OCI-LY1 (cell line): ENCODE data around the gene MYO5B.

Source experiments
- H2AFZ ChIP-seq: fragments of 200-600 bp; sonication (generic), shearing (Covaris generic); 2 replicates; pipeline ENCODE4 v1.6.0; 2014; ENCODE audit warnings: antibody characterized with exemption, mild to moderate bottlenecking, low read length
- H3F3A ChIP-seq: fragments of 200-600 bp; sonication (generic), shearing (Covaris generic); 2 replicates; pipeline ENCODE4 v1.6.0; 2014; ENCODE audit warnings: mild to moderate bottlenecking, antibody characterized with exemption, low read length, moderate library complexity; ENCODE audit not compliant: insufficient read depth
- H3K27ac ChIP-seq: fragments of 200-600 bp; sonication (generic); 2 replicates; pipeline ENCODE4 v1.5.1; 2014; ENCODE audit warnings: low read length, mixed run types, mild to moderate bottlenecking, low read depth; ENCODE audit not compliant: poor library complexity, severe bottlenecking
- H3K27me3 ChIP-seq: fragments of 200-600 bp; sonication (generic); 2 replicates; pipeline ENCODE4 v1.6.0; 2014; ENCODE audit warnings: antibody characterized with exemption, mild to moderate bottlenecking, low read length, moderate library complexity; ENCODE audit not compliant: insufficient read depth
- H3K36me3 ChIP-seq: fragments of 200-600 bp; sonication (generic); 2 replicates; pipeline ENCODE4 v1.6.1; 2014; ENCODE audit warnings: mild to moderate bottlenecking, antibody characterized with exemption, low read length, moderate library complexity, mixed read lengths; ENCODE audit not compliant: insufficient read depth
- H3K4me1 ChIP-seq: fragments of 200-600 bp; sonication (generic); 2 replicates; pipeline ENCODE4 v1.5.1; 2014; ENCODE audit warnings: mild to moderate bottlenecking, low read length, moderate library complexity; ENCODE audit not compliant: insufficient read depth, severe bottlenecking
- H3K4me2 ChIP-seq: fragments of 200-600 bp; sonication (generic), shearing (Covaris generic); 2 replicates; pipeline ENCODE4 v1.6.1; 2014; ENCODE audit warnings: low read length
- H3K4me3 ChIP-seq: fragments of 200-600 bp; sonication (generic); 2 replicates; pipeline ENCODE4 v1.5.1; 2014; ENCODE audit warnings: low read length, low read depth, mild to moderate bottlenecking, mixed read lengths; ENCODE audit not compliant: poor library complexity, severe bottlenecking
- H3K79me2 ChIP-seq: fragments of 200-600 bp; shearing (Covaris generic); 2 replicates; pipeline ENCODE4 v1.6.1; 2016; ENCODE audit warnings: mixed run types, low read length, mixed read lengths; ENCODE audit not compliant: insufficient read depth
- H3K9ac ChIP-seq: fragments of 200-600 bp; sonication (generic), shearing (Covaris generic); 2 replicates; pipeline ENCODE4 v1.6.1; 2014; ENCODE audit warnings: mild to moderate bottlenecking, low read length, mixed read lengths
- H3K9me2 ChIP-seq: fragments of 200-600 bp; sonication (generic), shearing (Covaris generic); 2 replicates; pipeline ENCODE4 v1.6.1; 2014; ENCODE audit warnings: low read depth, mild to moderate bottlenecking, low read length, mixed read lengths
- H3K9me3 ChIP-seq: fragments of 200-600 bp; shearing (Covaris generic); 2 replicates; pipeline ENCODE4 v1.6.1; 2014; ENCODE audit warnings: low read length, mixed read lengths
- H4K20me1 ChIP-seq: fragments of 200-600 bp; sonication (generic), shearing (Covaris generic); 2 replicates; pipeline ENCODE4 v1.6.0; 2016; ENCODE audit warnings: mild to moderate bottlenecking, low read length; ENCODE audit not compliant: insufficient read depth
- EZH2 ChIP-seq: fragments of 200-600 bp; sonication (generic), shearing (Covaris generic); IDR thresholded peaks from 2 replicates; pipeline ENCODE4 v1.8.0; 2017; ENCODE audit warnings: borderline replicate concordance, mixed run types, mild to moderate bottlenecking, antibody characterized with exemption, low read length, moderate library complexity, mixed read lengths
- TF ChIP-seq, protein P1 (sequence below): fragments of 200-600 bp; sonication (generic), shearing (Covaris generic); IDR thresholded peaks from 2 replicates; pipeline ENCODE4 v1.5.1; 2017; ENCODE audit warnings: mild to moderate bottlenecking, antibody characterized with exemption, low read length, moderate library complexity, mixed read lengths

The MYO5B gene

DNA sequence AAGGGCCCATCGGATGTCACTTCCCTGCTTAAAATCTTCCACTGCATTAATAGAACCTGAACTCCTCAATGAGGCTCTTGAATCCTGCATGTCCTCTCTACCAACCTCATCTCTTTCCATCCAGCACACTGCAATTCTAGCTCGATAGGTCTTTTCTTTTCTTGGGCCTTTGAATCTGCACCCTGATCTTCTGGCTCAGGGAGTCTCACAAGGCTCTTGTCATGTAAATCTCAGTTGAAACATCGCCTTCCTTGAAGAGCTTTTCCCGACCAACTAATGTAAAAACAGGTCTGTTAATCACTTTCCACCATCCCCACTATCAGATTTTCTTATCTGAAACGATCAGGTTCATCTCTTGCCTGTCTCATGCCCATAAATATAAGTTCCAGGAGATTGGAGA, 120.5 kb downstream of the MYO5B start:
- Histone ChIP-seq H3K9me3 (no peaks in the 10 kb centered on the region), H3F3A (no peaks in the 10 kb centered on the region), H3K4me2 (no peak overlapping the region), H3K27me3 (no peaks in the 10 kb centered on the region), H4K20me1 (no peaks in the 10 kb centered on the region), H3K4me3 (no peak overlapping the region), H3K4me1 (no peaks in the 10 kb centered on the region), H3K27ac (no peak overlapping the region), H2AFZ (no peak overlapping the region), H3K9ac (no peak overlapping the region), H3K79me2 (no peaks in the 10 kb centered on the region), H3K36me3 (no peaks in the 10 kb centered on the region), H3K9me2 (no peaks in the 10 kb centered on the region)
- no peak for TF ChIP-seq EZH2
- TF ChIP-seq, protein P1, sequence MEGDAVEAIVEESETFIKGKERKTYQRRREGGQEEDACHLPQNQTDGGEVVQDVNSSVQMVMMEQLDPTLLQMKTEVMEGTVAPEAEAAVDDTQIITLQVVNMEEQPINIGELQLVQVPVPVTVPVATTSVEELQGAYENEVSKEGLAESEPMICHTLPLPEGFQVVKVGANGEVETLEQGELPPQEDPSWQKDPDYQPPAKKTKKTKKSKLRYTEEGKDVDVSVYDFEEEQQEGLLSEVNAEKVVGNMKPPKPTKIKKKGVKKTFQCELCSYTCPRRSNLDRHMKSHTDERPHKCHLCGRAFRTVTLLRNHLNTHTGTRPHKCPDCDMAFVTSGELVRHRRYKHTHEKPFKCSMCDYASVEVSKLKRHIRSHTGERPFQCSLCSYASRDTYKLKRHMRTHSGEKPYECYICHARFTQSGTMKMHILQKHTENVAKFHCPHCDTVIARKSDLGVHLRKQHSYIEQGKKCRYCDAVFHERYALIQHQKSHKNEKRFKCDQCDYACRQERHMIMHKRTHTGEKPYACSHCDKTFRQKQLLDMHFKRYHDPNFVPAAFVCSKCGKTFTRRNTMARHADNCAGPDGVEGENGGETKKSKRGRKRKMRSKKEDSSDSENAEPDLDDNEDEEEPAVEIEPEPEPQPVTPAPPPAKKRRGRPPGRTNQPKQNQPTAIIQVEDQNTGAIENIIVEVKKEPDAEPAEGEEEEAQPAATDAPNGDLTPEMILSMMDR: no peak

DNA sequence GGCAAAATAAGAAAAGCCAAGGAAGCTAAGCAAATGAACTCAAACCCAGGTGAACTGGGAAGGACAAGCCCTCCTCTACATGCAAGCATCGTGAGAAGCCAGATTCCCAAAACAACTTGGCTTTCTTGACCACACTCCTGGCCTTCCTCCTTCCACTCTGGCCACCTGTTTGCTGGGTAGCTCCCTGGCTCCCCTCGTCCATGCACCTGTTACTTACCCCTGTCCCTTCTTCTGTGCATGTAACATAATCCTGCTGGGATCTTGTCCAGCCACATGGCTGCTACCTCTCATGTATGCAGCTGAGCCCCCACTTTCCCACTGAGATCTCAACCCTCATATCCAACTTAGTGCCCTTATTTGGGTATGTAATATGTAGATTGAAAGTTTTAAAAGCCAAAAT, 121.6 kb downstream of the MYO5B start:
- no peaks in the 10 kb centered on the region for H4K20me1 ChIP-seq
- H3K27me3 ChIP-seq: no peaks in the 10 kb centered on the region
- H3K9me3 ChIP-seq: no peaks in the 10 kb centered on the region
- H3K4me3 ChIP-seq: no peak overlapping the region
- H3K4me2 ChIP-seq: no peak overlapping the region
- no peaks in the 10 kb centered on the region for H3F3A ChIP-seq
- no peaks in the 10 kb centered on the region for H3K9me2 ChIP-seq
- no peaks in the 10 kb centered on the region for H3K4me1 ChIP-seq
- no peak overlapping the region for H2AFZ ChIP-seq
- no peak overlapping the region for H3K9ac ChIP-seq
- H3K79me2 ChIP-seq: no peaks in the 10 kb centered on the region
- no peak for TF ChIP-seq EZH2
- TF ChIP-seq, protein P1: no peak
- no peaks in the 10 kb centered on the region for H3K36me3 ChIP-seq
- no peak overlapping the region for H3K27ac ChIP-seq

DNA sequence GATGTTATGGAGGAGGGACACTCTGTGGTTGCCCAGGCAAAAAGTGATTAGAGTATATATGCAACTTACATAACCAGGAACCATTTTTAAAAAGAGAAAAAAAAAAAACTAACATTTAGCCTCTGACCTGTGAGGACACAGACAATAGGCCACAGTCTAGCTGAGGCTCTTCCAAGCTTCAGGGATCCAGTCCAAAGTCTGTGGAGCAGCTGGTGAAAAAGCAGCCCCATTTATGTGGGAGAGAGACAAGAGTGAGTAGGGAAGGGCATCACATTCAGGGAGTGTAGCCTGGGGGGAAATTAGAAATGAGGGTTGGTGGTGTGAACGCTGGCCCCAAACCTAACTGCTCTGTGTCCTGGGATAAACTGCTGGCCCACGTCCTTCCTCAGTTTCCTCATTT, 122.8 kb downstream of the MYO5B start:
- Histone ChIP-seq H3K9ac (no peak overlapping the region), H3K36me3 (no peaks in the 10 kb centered on the region), H3K79me2 (no peaks in the 10 kb centered on the region), H3K4me1 (no peaks in the 10 kb centered on the region), H2AFZ (no peak overlapping the region), H4K20me1 (no peaks in the 10 kb centered on the region), H3K9me3 (no peaks in the 10 kb centered on the region), H3K4me3 (no peak overlapping the region), H3K9me2 (no peaks in the 10 kb centered on the region), H3K27ac (no peak overlapping the region), H3F3A (no peaks in the 10 kb centered on the region), H3K4me2 (no peak overlapping the region), H3K27me3 (no peaks in the 10 kb centered on the region)
- no peak for TF ChIP-seq EZH2
- TF ChIP-seq, protein P1: no peak
